IPS DF 6.9 (cell line): ENCODE results near the gene KIF19.
"Not testable (repeated sequence)": the region's sequence is repeated elsewhere in the genome, so short reads cannot be mapped to it uniquely, and the experiment has no call there.

Experiments used
- DNase-seq: peaks from one replicate; pipeline ENCODE4 v3.0.0-alpha.2; 2013; ENCODE audit warnings: low read depth, low spot score
- H3K27ac ChIP-seq: one replicate; pipeline ENCODE4 v1.5.1; 2013; ENCODE audit warnings: low read length, control low read depth
- H3K27me3 ChIP-seq: 2 replicates; pipeline ENCODE4 v1.6.1; 2013; ENCODE audit warnings: mild to moderate bottlenecking, low read length; ENCODE audit not compliant: control insufficient read depth, insufficient read depth
- H3K36me3 ChIP-seq: 2 replicates; pipeline ENCODE4 v1.6.1; 2013; ENCODE audit warnings: low read length; ENCODE audit not compliant: control insufficient read depth, insufficient read depth
- H3K4me1 ChIP-seq: 2 replicates; pipeline ENCODE4 v1.6.1; 2013; ENCODE audit warnings: low read length; ENCODE audit not compliant: control insufficient read depth, insufficient read depth
- H3K4me3 ChIP-seq: 2 replicates; pipeline ENCODE4 v1.5.1; 2013; ENCODE audit warnings: mild to moderate bottlenecking, low read length
- H3K9me3 ChIP-seq: 2 replicates; pipeline ENCODE4 v1.6.1; 2013; ENCODE audit warnings: low read length, inconsistent platforms; ENCODE audit not compliant: control insufficient read depth, insufficient read depth
- WGBS: extraction: QIAGEN DNeasy Blood & Tissue Kit; methylation state at CpG from one replicate; pipeline ENCODE4 v1.1.7; 2013; ENCODE audit warnings: mixed read lengths, missing lambda C conversion rate; ENCODE audit not compliant: insufficient read length, insufficient coverage; 5-methylcytosine and 5-hydroxymethylcytosine counted together

Gene KIF19

GRCh38 chr17:74394977-74395376 is 69.0 kb downstream of the KIF19 start:
- DNase-seq = no peak
- Histone ChIP-seq H3K4me1 (no peaks in the 10 kb centered on the region), H3K9me3 (no peaks in the 10 kb centered on the region), H3K27ac (no peak overlapping the region), H3K27me3 (no peaks in the 10 kb centered on the region), H3K4me3 (no peak overlapping the region), H3K36me3 (no peaks in the 10 kb centered on the region)
- WGBS = no CpG with 5 or more reads among the region's 7 CpGs

DNA sequence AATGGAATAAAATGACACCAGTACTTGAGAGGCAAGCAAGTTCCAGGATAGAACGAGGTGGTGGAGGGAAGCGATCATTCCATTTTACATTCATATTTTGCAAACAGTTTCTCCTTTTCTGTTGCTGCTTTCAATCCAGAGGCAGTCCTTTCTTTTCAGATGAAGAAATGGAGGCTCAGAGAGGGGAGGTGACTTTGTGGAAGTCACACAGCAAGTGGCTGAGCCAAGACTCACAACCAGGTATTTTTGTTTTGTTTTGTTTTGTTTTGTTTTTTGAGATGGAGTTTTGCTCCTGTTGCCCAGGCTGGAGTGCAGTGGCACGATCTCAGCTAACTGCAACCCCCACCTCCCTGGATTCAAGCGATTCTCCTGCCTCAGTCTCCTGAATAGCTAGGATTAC is 70.5 kb downstream of the KIF19 start:
- Histone ChIP-seq H3K36me3 (no peaks in the 10 kb centered on the region), H3K4me1 (no peaks in the 10 kb centered on the region), H3K4me3 (no peak overlapping the region), H3K9me3 (no peaks in the 10 kb centered on the region), H3K27ac (no peak overlapping the region), H3K27me3 (no peaks in the 10 kb centered on the region)
- DNase-seq = no peak
- no CpG with 5 or more reads among the region's 4 CpGs for WGBS

- Histone ChIP-seq H3K36me3 (no peaks in the 10 kb centered on the region), H3K4me3 (no peak overlapping the region), H3K9me3 (no peaks in the 10 kb centered on the region), H3K27me3 (no peaks in the 10 kb centered on the region), H3K4me1 (peaks cover 10% of the 10 kb centered on the region), H3K27ac (no peak overlapping the region)
- WGBS = no CpG with 5 or more reads among the region's 7 CpGs
- no peak for DNase-seq
Measured at GRCh38 chr17:74402048-74402447, 76.0 kb downstream of the KIF19 start.

DNA sequence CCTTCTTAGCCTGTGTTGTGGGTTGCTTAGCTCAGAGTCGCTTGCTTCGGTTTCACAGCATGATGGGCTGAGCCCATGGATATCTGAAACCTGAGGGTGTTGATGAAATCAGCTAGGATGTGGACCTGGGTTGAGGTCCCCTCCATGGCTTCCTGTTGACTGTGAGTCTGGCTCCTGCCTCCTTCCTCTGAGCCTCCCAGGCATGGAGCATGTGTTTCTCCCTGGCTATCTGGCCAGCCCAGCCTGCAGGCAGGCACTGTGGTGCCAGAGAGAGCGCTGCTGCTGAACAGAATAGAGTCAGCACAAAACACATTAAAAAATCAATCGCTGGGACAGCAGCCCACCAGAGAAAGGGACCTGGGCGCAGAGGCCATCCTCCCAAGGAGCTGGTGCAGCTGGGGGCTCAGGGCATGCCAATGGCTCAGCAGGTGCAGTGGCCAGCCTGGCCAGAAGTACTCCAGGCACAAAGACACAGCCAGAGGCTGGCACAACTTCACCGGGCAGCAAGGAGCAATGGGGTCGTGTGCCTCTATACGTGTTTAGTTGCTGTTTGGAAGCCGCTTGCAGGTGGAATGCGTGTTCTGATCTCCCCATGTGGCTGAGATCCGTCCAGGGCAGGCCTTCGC is 77.6 kb downstream of the KIF19 start:
- H3K9me3 ChIP-seq = no peaks in the 10 kb centered on the region
- no peak for DNase-seq
- no peak overlapping the region for H3K4me3 ChIP-seq
- no peaks in the 10 kb centered on the region for H3K27me3 ChIP-seq
- no peak overlapping the region for H3K27ac ChIP-seq
- peaks cover 10% of the 10 kb centered on the region for H3K4me1 ChIP-seq
- no peaks in the 10 kb centered on the region for H3K36me3 ChIP-seq
- WGBS = no CpG with 5 or more reads among the region's 12 CpGs

DNA sequence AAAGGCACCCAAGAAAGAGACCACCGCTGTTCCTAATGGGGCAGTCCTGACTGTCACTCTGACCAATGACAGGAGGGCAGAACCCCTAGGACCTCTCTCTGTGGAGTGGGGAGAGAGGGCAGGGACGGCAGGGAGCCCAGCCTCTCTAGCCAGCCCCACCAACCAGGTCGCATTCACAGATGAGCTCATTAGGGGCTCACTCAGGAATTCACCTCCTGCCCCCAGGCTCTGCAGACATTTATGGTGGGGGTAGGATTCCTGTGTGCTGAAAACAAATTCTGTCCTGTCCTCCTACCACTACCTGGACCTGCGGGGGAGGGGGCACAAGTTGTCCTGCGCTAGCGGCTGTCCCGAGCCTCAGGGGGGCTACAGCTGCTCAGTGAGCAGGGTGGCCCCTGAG is 78.2 kb downstream of the KIF19 start:
- H3K27me3 ChIP-seq = no peaks in the 10 kb centered on the region
- no peaks in the 10 kb centered on the region for H3K36me3 ChIP-seq
- H3K9me3 ChIP-seq = no peaks in the 10 kb centered on the region
- DNase-seq = no peak
- no CpG with 5 or more reads among the region's 7 CpGs for WGBS
- H3K27ac ChIP-seq = no peak overlapping the region
- no peak overlapping the region for H3K4me3 ChIP-seq
- peaks cover 10% of the 10 kb centered on the region for H3K4me1 ChIP-seq

DNA sequence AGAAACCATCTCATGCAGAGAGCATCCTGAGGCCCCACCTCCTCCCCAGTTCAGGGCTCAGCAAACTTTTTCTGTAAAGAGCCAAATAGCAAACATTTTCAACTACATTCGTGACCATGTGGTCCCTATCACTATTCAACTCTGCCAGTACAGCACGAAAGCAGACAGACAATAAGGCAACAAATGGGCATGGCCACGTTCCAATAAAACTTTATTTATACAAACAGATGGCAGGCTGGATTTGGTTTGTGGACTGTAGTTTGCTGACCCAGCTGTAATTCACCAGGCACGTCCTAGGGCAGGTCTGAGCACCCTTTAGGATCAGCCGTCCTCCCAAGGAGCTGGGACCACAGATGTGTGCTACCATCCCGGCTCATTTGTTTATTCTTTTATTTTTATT is 78.8 kb downstream of the KIF19 start:
- Histone ChIP-seq H3K27me3 (no peaks in the 10 kb centered on the region), H3K9me3 (no peaks in the 10 kb centered on the region), H3K27ac (no peak overlapping the region), H3K4me1 (peaks cover 10% of the 10 kb centered on the region), H3K36me3 (no peaks in the 10 kb centered on the region), H3K4me3 (no peak overlapping the region)
- no peak for DNase-seq
- WGBS = no CpG with 5 or more reads among the region's 6 CpGs

- no CpG with 5 or more reads among the region's 5 CpGs for WGBS
- not testable (repeated sequence) for DNase-seq, H3K36me3 ChIP-seq, H3K9me3 ChIP-seq, H3K27ac ChIP-seq, H3K4me3 ChIP-seq, H3K27me3 ChIP-seq
- H3K4me1 ChIP-seq = peaks cover 12% of the 10 kb centered on the region
Measured at GRCh38 chr17:74405311-74405710, 79.3 kb downstream of the KIF19 start.
